Epithelial cell of esophagus (primary cell): ENCODE data around the gene WARS2.

Experiments
- DNase-seq: peaks from one replicate; pipeline ENCODE4 v3.0.0; 2010; ENCODE audit warnings: low read depth
- H3K4me3 ChIP-seq: 2 replicates; pipeline ENCODE4 v1.5.1; 2011; ENCODE audit warnings: mild to moderate bottlenecking, low read length, control low read depth
- CTCF ChIP-seq: IDR thresholded peaks from 2 replicates; pipeline ENCODE4 v1.5.1; 2011; ENCODE audit warnings: low read depth, mild to moderate bottlenecking, low read length, control low read depth, inconsistent platforms; ENCODE audit not compliant: insufficient read depth; ENCODE audit errors: missing control alignments

Gene WARS2

DNA sequence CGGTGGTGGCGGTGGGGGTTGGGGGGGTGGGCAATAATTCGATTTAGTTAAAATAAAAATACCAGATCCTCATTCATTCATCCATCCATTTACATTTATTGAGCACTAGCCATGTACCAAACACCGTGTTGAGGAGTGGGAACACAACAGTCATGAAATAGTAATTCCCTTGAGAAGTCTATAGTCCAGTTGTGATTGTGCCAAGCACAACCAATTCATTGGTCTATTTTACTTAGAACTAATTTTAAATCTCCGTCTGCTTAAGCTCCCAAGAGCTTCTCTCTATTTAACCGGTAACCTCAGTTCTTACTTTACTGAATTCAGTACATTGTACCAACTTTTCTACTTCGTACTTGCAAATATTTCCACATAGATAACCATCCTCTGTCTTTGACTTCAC, 38.4 kb downstream of the WARS2 start:
- no peak for TF ChIP-seq CTCF
- DNase-seq: no peak
- no peak overlapping the region for H3K4me3 ChIP-seq

DNA sequence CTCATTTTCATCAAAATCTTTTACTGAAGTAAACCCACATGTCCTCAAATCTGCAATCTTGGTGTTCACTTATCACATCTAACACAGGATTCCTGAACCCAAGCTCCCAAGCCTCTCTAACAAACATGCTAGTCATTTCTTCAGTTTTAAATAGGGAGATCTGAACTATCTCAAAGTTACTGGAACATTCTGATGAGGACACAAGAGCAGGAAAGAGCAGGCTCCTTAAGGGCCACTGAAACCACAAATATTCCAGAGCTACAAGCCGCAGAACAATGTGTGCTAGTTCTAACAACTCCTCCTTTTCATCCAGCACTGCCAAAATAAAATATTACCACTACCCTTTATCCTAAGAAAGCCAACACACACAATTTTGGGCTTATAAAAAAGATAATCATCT, 38.9 kb downstream of the WARS2 start:
- peak; percentile 8 for DNase-seq
- TF ChIP-seq CTCF: no peak
- H3K4me3 ChIP-seq: no peak overlapping the region

DNA sequence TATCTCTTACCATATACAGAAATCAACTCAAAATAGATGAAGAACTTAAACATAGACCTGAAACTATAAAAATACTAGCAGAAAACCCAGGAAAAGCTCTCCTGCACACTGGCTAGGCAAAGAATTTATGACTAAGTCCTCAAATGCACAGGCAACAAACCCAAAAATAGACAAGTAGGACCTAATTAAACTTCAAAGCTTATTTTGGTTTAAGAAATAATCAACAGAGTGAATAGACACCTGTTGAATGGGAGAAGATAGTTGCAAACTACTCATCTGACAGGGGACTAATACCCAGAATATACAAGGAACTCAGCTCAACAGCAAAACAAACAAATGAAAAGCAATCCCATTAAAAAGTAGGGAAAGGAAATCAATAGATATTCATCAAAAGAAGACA, 40.7 kb downstream of the WARS2 start:
- H3K4me3 ChIP-seq: no peak overlapping the region
- DNase-seq: no peak
- TF ChIP-seq CTCF: no peak

DNA sequence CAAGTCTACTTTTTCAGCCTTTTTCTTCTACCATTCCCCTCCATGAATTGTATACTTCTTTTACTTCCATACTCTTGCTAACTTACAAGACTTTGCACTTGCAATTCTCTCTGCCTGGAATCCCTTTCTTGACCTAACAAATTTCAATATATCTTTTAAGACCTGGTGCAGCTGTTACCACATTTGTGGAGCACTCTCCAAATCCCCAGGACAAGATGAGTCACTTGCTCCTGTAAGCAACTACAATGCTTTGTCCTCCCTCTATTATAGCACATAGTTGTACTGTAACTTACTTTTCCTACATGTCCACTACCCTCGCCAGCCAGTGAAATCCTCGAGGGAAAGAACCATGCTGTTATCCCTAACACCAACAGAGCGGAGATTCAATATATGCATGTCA, 43.1 kb downstream of the WARS2 start:
- no peak for TF ChIP-seq CTCF
- DNase-seq: peak; percentile 29
- H3K4me3 ChIP-seq: no peak overlapping the region

GRCh38 chr1:119093721-119094120, 46.7 kb downstream of the WARS2 start:
- no peak for DNase-seq
- H3K4me3 ChIP-seq: no peak overlapping the region
- TF ChIP-seq CTCF: no peak

DNA sequence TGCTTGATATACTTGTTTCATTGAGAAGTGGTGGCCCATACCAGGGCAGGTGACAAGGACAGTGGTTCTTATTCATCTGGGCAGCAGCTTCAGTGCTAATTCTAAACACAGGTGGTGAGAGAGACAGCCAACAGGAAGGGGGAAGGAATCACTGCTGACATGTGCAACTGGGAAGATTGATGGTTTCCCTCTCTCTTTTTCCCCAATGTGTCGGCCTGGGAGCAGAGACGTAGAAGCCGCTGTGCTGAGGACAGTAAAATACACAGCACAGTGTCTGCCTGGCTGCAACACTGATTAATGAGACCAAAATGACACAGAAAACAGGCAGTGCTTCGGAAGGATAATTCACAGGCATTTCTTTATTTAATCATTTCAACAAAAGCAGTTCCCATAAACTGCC, 48.8 kb downstream of the WARS2 start:
- no peak for TF ChIP-seq CTCF
- H3K4me3 ChIP-seq: no peak overlapping the region
- no peak for DNase-seq

GRCh38 chr1:119090250-119090649, 50.2 kb downstream of the WARS2 start:
- no peak for DNase-seq
- H3K4me3 ChIP-seq: no peak overlapping the region
- no peak for TF ChIP-seq CTCF
